Placental epithelial cell (primary cell): ENCODE results near the gene TBC1D21. TPM values are rescaled to one million over a fixed set of nuclear protein-coding genes. Genes with fewer than 3 reads are reported as not detected.

Experiments used
- total RNA-seq: library from RNA; depleted of rRNA; stranded (reverse); fragments of >200 nt; gene quantifications from 2 replicates; pipeline ENCODE4 v1.2.3, GENCODE V29; 2012

Gene TBC1D21
- total RNA-seq, result not detected in 2 replicates

DNA sequence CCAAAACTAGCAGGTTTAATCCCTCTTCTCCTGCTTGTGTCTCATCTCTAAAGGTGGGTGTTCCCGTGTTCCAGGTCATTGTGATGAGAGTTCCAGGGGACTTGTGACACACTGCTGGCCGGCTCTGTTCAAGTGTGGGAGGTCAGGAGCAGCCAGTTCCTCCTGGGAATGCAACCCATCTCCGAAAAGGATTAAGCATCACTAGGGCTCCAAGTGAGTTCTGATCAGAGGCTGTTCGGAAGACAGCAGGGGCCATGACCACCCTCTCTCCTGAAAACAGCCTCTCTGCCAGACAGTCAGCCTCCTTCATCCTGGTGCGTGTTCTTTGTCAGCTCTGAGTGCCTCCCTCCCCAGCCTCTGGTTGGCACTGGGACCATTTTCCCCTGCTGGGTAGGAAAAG lies at the start of gene TBC1D21:
TSS of gene TBC1D21 (plus strand) at position 109 of the 400 bp plus-strand sequence. CDS start at position 255, 146 bp downstream.

GRCh38 chr15:73926219-73927002 lies 53.0 kb downstream of the TBC1D21 start, which contains the start of gene LOXL1:
Gene LOXL1 (plus strand): TSS chr15:73926462. CDS start chr15:73926784, 322 bp downstream.

Other genes with a start within 250 kb of the TBC1D21 start
- gene NPTN, start 240.2 kb upstream of the TBC1D21 start, total RNA-seq, result 75.8 and 126 TPM in 2 replicates
- 68.7 and 102 TPM in 2 replicates for gene CD276, start 189.2 kb upstream of the TBC1D21 start, total RNA-seq
- gene INSYN1, start 120.2 kb upstream of the TBC1D21 start, total RNA-seq, result under 0.01 and 1.6 TPM in 2 replicates
- gene LOXL1, start 52.9 kb downstream of the TBC1D21 start, total RNA-seq, result 11.4 and 68.8 TPM in 2 replicates
- gene STOML1, start 118.7 kb downstream of the TBC1D21 start, total RNA-seq, result 8.6 and 12.0 TPM in 2 replicates
- gene PML, start 121.2 kb downstream of the TBC1D21 start, total RNA-seq, result 17.7 and 23.9 TPM in 2 replicates
- 0.39 and 0.54 TPM in 2 replicates for gene GOLGA6A, start 209.0 kb downstream of the TBC1D21 start, total RNA-seq